HL-60/S4 treated with phorbol 12-myristate 13-acetate at 8.2 ng/mL for 4 days and 3 days (cell line): Measurements from ENCODE around the gene RASSF10.
"Not testable (repeated sequence)": the region's sequence is repeated elsewhere in the genome, so short reads cannot be mapped to it uniquely, and the experiment has no call there.

Experiments
- in situ Hi-C: fragments of 300-500 bp; cut with MboI; formaldehyde crosslinking; loops from 2 replicates; pipeline ENCODE4 v1.15.0; 2022; ENCODE audit warnings: low sequenced_read_pairs

RASSF10 gene

DNA sequence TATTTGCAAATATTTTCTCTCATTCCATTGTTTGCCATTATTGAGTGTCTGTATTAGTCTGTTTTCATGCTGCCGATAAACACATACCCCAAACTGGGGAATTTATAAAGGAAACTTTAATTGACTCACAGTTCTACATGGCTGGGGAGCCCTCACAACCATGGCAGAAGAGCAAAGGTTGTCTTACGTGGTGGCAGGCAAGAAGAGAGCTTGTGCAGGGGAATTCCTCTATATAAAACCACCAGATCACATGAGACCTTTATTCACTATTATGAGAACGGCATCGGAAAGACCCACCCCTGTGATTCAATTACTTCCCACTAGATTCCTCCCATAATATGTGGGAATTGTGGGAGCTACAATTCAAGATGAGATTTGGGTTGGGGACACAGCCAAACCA, 10.2 kb downstream of the RASSF10 start:
- in situ Hi-C loops: no loop called here

DNA sequence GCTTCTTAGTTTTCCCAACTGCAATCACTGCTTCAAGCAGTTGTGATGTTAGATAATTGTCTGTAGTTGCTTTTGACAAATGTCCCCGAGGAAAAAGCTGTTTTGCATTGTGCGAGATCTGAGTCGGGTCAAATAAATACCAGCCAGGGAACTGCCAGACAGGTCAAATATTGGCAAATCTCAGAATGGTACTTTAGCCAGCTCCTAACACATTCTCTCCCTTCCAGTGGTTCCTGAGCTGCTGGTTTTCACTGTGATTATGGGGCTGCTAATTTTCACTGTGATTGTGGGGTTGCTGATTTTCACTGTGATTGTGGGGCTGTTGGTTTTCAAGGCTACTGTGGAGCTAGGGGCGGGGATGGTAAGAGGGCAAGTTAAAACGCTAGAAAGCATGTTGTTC, 14.3 kb downstream of the RASSF10 start:
- in situ Hi-C loops: no loop called here

DNA sequence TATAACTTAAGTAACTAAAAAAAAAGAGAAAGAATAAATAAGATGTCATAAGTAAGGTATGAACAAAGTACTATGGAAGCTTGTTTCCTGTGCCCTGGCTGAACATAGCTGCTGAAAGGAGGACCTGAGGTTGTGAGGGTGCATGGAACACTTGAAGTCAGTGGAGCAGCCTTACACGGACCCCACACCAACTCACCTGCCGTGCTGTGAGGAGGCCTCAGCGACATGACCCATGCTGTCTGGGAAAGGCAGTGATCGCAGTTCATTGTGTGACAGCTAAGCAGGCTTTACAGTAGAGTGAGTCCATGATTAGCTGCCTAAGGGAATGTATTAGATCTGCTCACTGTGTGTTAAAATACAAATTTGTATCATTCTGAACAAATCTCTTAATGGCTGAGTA, 17.6 kb downstream of the RASSF10 start:
- in situ Hi-C loops: no loop called here

DNA sequence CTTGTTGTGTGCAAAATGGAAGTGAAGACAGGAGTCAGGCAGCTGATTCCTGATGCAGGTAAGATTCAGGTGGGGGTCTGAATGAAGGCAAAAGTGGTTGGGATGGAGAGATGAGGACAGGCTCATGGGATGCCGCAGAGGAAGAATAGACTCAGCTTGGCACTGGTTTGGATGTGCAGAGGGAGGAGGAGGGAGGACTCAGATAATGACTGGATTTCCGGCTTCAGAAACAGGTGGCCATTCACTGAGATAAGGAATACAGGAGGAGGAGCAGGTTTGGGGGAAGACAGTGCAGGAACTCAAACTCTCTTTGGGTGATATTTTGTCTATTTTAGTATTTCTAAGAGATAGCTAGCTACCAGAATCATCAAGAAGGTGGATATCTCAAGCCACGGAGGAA, 19.2 kb downstream of the RASSF10 start:
- in situ Hi-C loops: no loop called here

DNA sequence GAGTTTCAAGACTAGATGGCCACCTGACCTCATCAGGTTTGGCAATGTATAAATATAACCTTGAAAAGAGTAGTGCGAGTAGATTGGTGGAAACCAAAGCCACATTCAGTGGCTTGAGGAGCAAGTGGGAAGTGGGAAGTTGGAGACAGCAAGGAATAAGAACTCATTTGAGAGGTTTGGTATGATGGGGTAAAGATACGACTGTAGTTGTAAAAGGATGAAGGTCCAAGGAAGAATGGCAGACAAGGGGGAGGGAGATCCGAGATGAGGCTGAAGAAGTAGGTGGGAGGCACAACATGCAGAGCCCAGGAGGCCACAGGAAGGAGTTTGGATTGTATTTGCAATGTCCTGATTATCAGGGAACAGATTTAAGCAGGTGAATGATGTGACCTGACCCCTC, 20.8 kb downstream of the RASSF10 start:
- in situ Hi-C loops: no loop called here

DNA sequence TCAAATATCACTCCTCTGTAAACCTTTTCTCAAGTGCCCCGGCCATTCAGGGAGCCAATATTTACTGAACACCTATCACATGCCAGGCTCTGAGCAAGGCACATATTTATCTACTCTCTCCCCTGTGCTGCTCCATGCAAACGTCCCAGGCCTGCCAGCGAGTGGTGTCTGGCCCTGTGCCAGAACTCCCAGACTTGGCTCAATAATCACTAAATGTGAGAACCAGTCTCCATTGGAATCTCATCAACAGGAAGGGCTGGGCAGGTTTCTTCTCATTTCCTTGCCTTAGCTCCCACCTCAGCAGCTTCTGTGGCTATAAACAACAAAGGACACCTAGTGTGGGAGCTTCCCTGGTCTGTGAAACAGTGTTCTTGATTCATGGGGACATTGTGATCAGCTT, 21.7 kb downstream of the RASSF10 start:
- in situ Hi-C loops: no loop called here

DNA sequence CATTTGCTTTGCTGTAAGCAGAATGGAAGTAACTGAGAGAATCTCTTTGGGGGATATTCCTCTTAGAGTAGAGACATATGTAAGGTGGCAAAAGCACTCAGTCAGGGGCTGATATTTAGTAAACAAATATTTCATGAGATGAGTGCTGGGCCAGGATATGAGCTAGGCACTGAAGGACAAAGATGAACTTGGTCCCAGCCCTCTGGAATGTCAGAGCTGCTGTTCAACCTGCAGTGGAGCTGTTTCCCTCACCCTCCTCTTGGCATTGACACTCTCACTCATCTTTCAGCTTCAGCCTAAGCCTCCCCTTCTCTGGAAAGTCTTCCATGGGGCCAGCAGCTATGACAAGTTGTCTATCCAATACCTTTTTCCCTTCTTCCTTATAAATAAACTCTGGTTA, 22.2 kb downstream of the RASSF10 start:
- in situ Hi-C loops: no loop called here

DNA sequence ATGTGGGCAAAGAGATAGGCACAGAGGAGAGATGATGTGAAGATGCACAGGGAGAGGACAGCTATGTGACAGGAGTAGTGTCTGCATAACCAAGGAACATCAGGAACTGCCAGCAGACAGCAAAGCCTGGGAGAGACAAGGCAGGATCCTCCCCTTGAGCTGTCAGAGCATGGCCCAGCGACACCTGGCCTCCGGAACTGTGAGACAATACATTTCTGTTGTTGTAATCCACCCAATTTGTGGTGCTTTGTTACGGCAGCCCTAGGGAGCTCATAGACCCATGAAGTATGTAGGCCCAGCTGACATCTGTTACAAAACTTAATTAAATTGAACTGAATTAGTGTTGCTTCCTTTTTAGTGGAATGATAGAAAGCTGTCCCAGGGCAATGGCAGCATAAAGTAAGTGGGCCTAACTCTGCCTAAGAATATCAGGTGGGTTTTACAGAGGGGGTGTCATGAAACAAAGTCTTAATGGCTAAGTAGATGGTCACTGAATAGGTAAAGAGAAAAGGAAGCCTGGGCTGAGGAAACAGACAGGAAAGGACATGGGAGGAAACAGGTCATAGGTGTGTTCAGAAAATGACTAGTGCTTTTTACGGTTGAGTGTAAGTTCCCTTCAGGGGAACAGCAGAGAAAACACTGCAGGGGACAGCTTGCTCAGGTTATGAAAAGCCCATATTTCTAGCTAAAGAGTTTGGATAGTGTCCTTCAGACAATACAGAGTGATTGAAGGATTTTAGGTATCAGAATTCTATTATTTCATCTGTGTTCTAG, 24.8 kb downstream of the RASSF10 start:
- in situ Hi-C loops: no loop called here

DNA sequence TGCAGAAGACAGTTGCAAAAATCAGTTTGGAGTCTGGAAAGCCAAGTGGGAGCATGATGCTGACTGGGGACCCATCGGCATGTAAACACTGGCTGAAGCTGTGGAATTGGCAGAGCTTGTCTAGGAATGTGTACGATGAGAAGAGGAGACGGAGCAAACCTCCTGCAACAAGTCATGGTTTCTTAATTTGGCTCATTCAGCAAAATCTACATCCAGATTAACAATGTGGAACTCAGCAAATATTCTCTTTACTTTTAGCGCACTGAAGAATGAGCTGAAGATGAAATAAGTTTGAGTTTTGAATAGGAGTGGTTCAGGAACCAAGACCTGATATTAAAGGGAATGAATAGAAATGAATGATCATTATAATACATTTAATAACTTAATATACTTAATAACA, 26.6 kb downstream of the RASSF10 start:
- in situ Hi-C loops: no loop called here

DNA sequence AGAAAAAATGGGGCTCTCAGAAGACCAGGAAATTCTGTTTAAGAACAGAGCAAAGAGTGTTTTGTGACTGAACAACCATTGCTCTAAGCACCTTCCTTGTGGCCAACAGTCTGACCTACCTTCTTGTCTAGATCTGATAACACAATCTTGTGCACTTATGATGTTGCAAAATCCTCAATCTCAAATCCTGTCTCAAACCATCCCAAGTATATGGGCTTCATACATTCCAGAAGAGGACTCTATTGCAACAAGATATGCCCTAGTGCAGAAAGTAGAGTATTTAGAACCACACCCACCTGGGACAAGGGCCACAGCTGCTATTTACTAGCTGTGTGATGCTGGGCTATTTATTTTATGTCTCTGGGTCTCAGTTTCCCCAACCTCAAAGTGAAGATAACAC, 27.1 kb downstream of the RASSF10 start:
- in situ Hi-C loops: no loop called here

DNA sequence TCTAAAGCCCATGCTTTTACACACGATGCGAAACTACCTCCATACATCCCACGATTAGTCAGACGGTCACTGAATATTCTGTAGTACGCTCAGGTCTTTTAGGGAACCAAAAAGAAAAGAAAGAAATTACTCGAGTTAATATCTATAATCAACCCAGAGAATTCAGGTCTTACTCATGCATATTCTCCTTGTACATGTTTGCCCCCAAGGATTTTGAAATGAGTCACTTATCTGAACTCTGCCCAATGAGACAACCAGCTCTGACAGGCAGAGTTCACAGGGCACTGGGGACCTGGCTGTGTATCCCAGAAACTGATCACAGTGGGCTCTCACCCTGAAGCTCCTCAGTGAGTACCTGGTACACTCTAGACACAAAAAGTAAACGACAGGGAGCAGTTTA, 29.2 kb downstream of the RASSF10 start:
- in situ Hi-C loops: no loop called here

DNA sequence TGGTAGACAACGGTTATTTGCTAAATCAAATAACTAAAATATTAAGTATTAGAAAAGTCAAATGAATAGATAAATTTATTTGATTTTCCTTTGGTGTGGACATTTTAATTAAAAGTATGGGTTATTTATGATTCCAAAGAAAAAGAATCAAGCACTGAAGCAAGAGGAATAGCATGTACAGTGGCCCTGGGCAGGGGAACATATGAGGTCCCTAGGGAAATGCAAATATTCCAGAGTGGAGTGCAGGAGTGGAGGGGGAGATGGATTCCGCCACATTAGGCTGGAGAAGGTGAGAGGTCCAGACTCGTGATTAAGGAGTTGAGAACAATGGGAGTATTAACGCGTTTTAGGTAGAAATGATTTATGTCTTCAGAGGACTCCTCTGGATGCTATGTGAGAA, 30.0 kb downstream of the RASSF10 start:
- in situ Hi-C loops: no loop called here

DNA sequence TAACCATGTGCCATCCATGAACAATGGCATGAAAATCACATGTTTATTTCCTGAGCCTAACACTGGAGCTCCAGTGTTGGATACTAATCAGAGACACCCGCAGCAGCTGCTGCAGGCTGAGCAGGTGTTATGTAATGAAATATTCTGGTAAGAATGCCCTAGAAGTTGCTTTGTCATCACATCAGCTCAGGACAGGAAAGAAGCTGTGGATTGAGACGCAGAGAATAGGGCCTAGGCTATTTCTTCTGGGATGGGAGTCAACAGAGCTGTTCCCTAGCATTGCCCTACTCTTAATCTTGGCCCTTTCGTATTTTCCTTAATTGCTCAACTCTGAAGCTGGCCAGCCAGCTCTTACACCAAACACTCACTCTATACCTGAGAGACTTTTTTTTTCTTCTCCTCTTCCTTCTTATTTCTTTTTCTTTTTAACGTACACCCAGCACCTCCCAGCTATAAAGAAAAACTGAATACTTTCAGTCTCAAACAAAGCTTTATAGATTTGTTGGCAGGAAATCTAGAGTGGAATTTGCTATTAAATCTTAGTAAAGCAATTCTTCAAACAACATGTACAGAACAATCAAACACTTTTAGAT, 31.9 kb downstream of the RASSF10 start:
- in situ Hi-C loops: no loop called here

DNA sequence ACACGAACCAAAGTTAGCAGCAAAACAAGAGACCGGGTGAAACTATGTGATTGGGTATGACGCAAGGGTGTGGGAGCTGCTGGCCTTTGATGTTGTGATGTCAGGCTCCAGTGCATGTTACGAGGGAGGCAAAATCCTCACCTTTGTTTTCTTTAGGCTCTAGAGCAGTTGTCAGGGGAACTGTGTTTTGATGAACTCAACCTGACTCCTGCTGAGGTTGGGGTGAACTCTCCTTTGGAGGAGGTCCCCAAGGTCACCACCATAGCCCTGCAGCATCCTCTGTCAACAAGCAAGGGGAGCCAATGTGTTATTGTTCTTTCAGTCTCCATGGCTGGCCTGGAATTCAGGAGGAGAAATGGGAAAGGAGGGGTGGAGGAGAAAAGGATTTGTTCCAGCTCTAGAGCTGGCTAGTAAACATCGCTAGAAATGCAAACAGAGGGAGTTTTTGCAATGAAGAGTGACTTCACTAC, 33.8 kb downstream of the RASSF10 start:
- in situ Hi-C loops: no loop called here

DNA sequence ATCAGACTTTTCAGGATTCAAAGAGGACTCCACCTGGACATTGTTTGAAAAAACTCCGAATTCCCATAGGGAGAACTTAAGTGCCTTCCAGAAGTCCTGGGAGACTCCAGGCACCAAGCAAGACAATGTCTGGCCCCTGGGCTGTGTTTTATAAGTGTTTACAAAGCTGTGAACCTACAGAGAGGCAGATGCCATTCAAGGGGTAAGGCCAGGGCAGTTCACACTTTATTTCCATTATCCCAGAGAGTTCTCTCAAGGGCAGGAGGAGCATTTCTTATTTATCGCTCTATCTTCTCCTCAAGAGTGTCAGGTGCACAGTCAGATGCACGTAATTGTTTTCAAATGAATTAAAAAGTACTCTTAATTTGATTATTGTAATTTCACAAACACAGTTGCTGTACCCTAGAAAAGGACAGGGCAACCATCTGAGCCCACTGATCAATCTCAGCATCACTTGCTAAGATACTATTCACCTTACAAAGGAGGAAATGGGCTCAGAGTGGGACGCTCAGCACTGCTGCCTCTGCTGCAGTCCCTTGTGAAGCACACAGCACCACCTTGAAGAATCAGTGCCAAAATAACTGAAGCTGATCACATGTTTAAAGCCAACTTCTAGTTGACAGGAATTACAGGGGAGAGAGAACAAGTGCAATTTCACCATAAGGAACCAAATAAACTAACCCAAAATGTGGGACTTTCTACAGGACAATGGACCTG, 35.0 kb downstream of the RASSF10 start:
- in situ Hi-C loops: no loop called here

DNA sequence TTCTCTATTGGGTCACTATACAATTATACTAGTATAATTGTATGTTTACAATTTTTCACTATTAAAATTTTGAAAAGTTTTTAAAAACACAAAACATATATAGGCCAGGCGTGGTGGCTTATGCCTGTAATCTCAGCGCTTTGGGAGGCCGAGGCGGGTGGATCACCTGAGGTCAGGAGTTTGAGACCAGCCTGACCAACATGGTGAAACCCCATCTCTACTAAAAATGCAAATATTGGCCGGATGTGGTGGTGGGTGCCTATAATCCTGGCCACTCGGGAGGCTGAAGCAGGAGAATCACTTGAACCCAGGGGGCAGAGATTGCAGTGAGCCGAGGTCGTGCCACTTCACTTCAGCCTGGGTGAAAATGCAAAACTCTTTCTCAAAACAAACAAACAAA, 36.0 kb downstream of the RASSF10 start:
- in situ Hi-C loops: not testable (repeated sequence)

DNA sequence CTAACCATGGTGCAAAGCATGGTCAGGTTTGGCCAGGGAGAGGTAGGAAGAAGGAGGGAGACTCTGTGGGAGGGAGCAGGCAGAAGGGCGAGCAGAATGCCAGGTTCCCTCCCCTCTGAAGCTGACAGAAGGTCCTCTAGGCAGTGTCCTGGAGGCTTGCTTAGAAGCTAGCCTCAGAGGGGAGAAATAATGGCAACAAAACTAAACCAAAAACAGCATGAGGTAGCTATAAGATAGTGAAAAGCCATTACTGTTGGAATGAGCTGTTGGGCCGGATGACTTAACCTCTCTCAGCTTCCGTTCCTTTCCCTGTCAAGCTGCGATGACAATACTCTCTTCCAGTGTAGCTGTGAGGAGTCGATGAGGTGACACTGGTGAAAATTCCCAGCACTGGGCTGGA, 36.6 kb downstream of the RASSF10 start:
- in situ Hi-C loops: no loop called here

DNA sequence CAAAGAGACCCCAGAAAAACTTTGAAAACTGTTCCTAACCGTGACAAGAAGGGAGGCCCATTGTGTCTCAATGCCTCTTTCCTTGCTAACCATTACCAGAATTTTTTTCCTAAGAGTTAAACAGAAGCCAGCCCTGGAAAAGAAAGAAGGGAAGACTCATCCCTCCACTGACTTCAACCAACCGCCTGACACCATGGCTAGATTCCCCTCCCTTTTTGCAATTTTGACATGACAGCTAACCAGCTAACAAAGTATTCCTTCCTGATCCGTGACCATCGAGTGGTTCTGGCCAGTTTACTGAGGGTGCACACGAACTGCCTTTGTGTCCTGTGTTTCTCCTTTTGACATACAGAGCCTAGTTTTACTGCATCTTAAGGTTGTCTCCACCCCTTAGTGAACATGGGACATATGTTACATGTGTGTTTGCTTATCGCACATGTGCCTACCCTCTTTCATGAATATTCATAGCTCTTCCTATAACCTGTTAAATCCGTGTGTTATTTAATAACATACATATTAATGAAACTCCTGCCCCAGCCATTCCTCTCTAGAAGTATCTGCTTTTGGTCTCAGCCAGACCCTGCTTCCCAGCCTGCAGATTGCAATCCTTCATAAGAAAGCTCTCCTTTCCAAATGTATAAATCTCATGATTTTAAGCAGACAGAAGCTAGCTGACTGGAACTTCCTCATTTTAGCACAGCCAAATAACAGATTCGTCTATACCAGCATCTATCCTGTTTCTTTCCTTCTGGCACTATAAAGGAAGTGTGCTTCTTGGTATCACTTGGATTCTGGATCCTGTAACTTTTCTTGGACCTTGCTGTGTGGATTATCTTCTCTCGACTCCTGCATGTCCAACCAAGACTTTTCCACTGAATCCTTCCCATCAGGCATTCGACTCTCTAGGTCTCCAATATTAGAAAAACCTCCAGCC, 37.8 kb downstream of the RASSF10 start:
- in situ Hi-C loops: no loop called here

DNA sequence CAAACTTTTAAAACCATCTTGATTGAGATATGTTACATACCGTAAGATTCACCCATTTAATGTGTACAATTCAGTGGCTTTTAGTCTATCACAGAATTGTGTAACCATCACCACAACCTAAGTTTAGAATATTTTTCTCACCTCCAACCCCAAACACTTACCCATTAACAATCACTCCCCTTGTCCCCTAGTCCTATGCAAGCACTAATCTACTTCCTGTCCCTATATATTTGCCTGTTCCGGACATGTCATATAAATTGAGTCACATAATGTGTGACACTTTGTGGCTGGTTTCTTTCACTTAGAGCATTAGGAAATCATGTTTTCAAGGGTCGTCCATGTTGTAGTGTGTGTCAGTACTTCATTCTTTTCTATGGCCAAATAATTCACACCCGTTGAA, 38.8 kb downstream of the RASSF10 start:
- in situ Hi-C loops: no loop called here

DNA sequence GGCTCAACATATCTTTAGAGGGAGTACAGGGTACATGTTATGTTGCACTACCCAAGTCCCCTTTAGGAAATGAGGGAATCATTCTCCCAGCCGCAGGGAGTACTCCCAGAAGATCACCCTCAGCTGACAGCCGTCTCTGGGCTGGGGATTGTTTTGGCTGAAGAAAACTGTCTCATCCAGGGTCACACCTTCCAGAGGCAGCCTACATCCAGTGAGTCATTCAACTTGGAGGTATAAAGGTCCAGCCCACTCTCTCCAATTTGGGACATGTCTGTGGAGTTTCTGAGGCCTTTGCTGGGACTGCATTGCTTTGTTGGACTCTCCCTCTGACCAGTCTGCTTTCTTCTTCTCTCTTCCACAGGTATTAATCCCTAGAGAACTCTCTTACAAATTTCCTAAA, 42.1 kb downstream of the RASSF10 start:
- in situ Hi-C loops: no loop called here

DNA sequence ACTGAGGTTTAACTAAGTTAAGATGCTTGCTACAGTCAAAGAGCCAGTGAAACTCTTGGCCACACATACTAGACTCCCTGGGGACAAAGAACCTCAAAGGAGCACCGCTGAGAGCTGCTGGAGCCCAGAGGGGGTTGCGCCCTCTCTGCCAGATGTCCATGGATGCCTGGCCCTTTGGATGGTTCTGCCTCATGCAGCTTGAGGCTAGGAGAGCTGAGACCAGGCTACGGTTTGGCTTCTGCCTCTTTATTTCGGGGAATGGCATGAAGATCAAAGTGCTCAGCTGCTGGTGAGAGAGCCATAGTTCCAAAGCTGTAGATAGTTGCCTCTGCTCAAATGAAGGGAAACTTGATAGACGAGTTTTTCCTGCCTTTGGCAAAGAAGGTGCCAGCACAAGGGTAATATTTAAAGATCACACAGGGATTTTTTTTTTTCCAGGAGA, 43.0 kb downstream of the RASSF10 start:
- in situ Hi-C loops: no loop called here
